ENCODE results near the gene POLG. TPM values are rescaled to one million over a fixed set of nuclear protein-coding genes. Genes with fewer than 3 reads are reported as not detected.

The POLG gene
- total RNA-seq, 1 experiment from 2014 or later = 60.3 TPM

- no peak overlapping the region for H3K23ac ChIP-seq (ENCODE audit: insufficient read length, low read depth, low read length)
- H2BK12ac ChIP-seq (ENCODE audit: insufficient read length, low read depth, low read length) = no peak overlapping the region
- no peak for DNase-seq
- no peak overlapping the region for H2BK20ac ChIP-seq (ENCODE audit: low read depth, low read length, poor library complexity, severe bottlenecking)
- no peak overlapping the region for H3K9ac ChIP-seq (ENCODE audit: extremely low read depth, insufficient read length, low read length)
- no peak overlapping the region for H3K56ac ChIP-seq (ENCODE audit: insufficient read length, low read depth, low read length)
- no peak overlapping the region for H4K8ac ChIP-seq (replicated peaks; ENCODE audit: insufficient read length, low read depth, low read length)
- H3K4me2 ChIP-seq (ENCODE audit: insufficient read depth, insufficient read length, low read length) = no peak overlapping the region
- no CpG with 5 or more reads among the region's 14 CpGs for WGBS (ENCODE audit: extremely low coverage, insufficient read length, low lambda C conversion rate)
- no peaks in the 10 kb centered on the region for H4K20me1 ChIP-seq (ENCODE audit: control insufficient read depth, insufficient read depth, insufficient read length)
- H3K27me3 ChIP-seq (ENCODE audit: insufficient read depth, low read length) = peaks cover 96% of the 10 kb centered on the region
- no peak overlapping the region for H2BK15ac ChIP-seq (ENCODE audit: low read depth, low read length)
- no peaks in the 10 kb centered on the region for H3K23me2 ChIP-seq (ENCODE audit: insufficient read length, low read depth, low read length, poor library complexity, severe bottlenecking)
- H3K4me1 ChIP-seq (ENCODE audit: insufficient read depth, low read length) = no peaks in the 10 kb centered on the region
- no peaks in the 10 kb centered on the region for H3K36me3 Mint-ChIP-seq (ENCODE audit: insufficient read depth in 1 of 3, low read depth in 3 of 3)
- peaks cover 98% of the 10 kb centered on the region for H3K27me3 Mint-ChIP-seq (ENCODE audit: low read depth)
- H3K4me3 Mint-ChIP-seq = no peak overlapping the region
- H3K4ac ChIP-seq (ENCODE audit: low read depth, low read length) = no peak overlapping the region
- no peaks in the 10 kb centered on the region for H3K79me2 ChIP-seq (ENCODE audit: insufficient read depth, low read length)
- H3K9me3 ChIP-seq (ENCODE audit: control insufficient read depth, low read depth, low read length) = no peaks in the 10 kb centered on the region
- H2AK5ac ChIP-seq (ENCODE audit: insufficient read length, low read length) = no peak overlapping the region
- H3K14ac ChIP-seq (ENCODE audit: insufficient read depth, low read length) = no peak overlapping the region
- no peak overlapping the region for H2BK5ac ChIP-seq (ENCODE audit: insufficient read length, low read length)
- H3K18ac ChIP-seq (ENCODE audit: insufficient read length, low read depth, low read length) = no peak overlapping the region
- H4K91ac ChIP-seq (ENCODE audit: insufficient read length, low read depth, low read length) = no peak overlapping the region
- no peak overlapping the region for H2AFZ ChIP-seq (ENCODE audit: low read length)
- no peaks in the 10 kb centered on the region for H3K79me1 ChIP-seq (ENCODE audit: insufficient read depth, low read depth, low read length, poor library complexity, severe bottlenecking)
- peaks cover 3% of the 10 kb centered on the region in 2 experiments; a peak in 3 of 5 replicates for H3K9me3 Mint-ChIP-seq
- H4K5ac ChIP-seq (ENCODE audit: insufficient read length, low read depth, low read length) = no peak overlapping the region
- H3K27ac Mint-ChIP-seq = no peak overlapping the region
- no peak for TF ChIP-seq CTCF (conservative IDR thresholded peaks at IDR 0.05)
- no peak overlapping the region for H2BK120ac ChIP-seq (ENCODE audit: low read depth, low read length, poor library complexity, severe bottlenecking)
- H3K4me1 Mint-ChIP-seq = peaks cover 30 to 62% of the 10 kb centered on the region in 2 experiments
- no peak overlapping the region for H3K27ac ChIP-seq (ENCODE audit: insufficient read length, low read depth, low read length)
- H3T11ph ChIP-seq (ENCODE audit: low read length) = no peak overlapping the region
Observed at GRCh38 chr15:89374086-89374981, 39.7 kb upstream of the POLG start.
